K562 (cell line): ENCODE results near the gene ZNF541. TPM values are rescaled to one million over a fixed set of nuclear protein-coding genes. Genes with fewer than 3 reads are reported as not detected.

ENCODE experiments used
- ATAC-seq: fragments of 200-7000 bp; cut with Tn5 transposase; 3 replicates; pipeline ENCODE4 v1.9.1; 2020; ENCODE audit warnings: moderate library complexity
- BruUV-seq: library from RNA; stranded (reverse); fragments of 400-500 nt; replicated peaks from 2 replicates; lab custom pipeline; 2021; lab: Mats Ljungman, UMichigan
- CTCF ChIA-PET: fragments of 300-600 bp; formaldehyde crosslinking; extraction: SDS; loops from one replicate; lab custom pipeline; 2021; ENCODE audit warnings: low intra/inter-chr PET ratio; lab: Yijun Ruan, JAX
- POLR2A ChIA-PET: fragments of 300-600, 350-650 bp; sonication (Branson Sonifier 250); formaldehyde crosslinking; extraction: SDS; loops from one replicate; lab custom pipeline; 2021; ENCODE audit warnings: antibody characterized with exemption, inconsistent platforms; lab: Yijun Ruan, JAX
- DNase-seq, 4 experiments: peaks; one replicate each; pipeline versions ENCODE4 v3.0.0 to v3.0.0-alpha.2; 2011 to 2018; ENCODE audit warnings: low spot score in 3 of 4, mixed read lengths in 3 of 4; ENCODE audit errors: extremely low read depth in 1 of 4
- FAIRE-seq: peaks from 2 replicates; lab custom pipeline; 2011; peaks lifted over from hg19 to GRCh38; lab: Jason Lieb, UNC
- H2AFZ ChIP-seq: 2 replicates; pipeline ENCODE4 v1.6.0; 2011; ENCODE audit warnings: low read depth, low read length, control low read depth, inconsistent platforms
- H3K27ac ChIP-seq: fragments of 200-600 bp; 3 replicates; pipeline ENCODE4 v1.8.0; 2011; ENCODE audit warnings: low read depth, mild to moderate bottlenecking, control low read depth, inconsistent platforms, low read length, moderate library complexity, mixed read lengths; ENCODE audit errors: extremely low read depth
- H3K27me3 ChIP-seq, 2 experiments: fragments of 300-600 bp in 1 of 2; 2 replicates in 1 of 2; 3 replicates in 1 of 2; pipeline versions ENCODE4 v1.6.0 to v1.8.0; 2011; ENCODE audit warnings: inconsistent platforms in 2 of 2, low read length in 2 of 2, mild to moderate bottlenecking in 1 of 2, mixed read lengths in 1 of 2, moderate library complexity in 1 of 2; ENCODE audit not compliant: control insufficient read depth in 2 of 2, insufficient read depth in 2 of 2
- H3K36me3 ChIP-seq: fragments of 300-600 bp; 3 replicates; pipeline ENCODE4 v1.8.0; 2011; ENCODE audit warnings: mild to moderate bottlenecking, low read length, inconsistent platforms; ENCODE audit not compliant: control insufficient read depth, insufficient read depth
- H3K4me1 ChIP-seq, 2 experiments: fragments of 200-600 bp in 1 of 2; replicated peaks in 1 of 2; 2 replicates in 1 of 2; 3 replicates in 1 of 2; pipeline versions ENCODE4 v1.5.1 to v1.8.0; 2011; ENCODE audit warnings: inconsistent platforms in 2 of 2, low read length in 2 of 2, mild to moderate bottlenecking in 1 of 2, mixed read lengths in 1 of 2, moderate library complexity in 1 of 2; ENCODE audit not compliant: control insufficient read depth in 2 of 2, insufficient read depth in 2 of 2
- H3K4me2 ChIP-seq: 2 replicates; pipeline ENCODE4 v1.6.1; 2011; ENCODE audit warnings: low read length, control low read depth, inconsistent platforms, mixed read lengths; ENCODE audit not compliant: insufficient read depth
- H3K4me3 ChIP-seq: fragments of 200-600 bp; sonication (generic), shearing (Covaris generic); 2 replicates; pipeline ENCODE4 v1.5.1; 2016; ENCODE audit warnings: control low read depth, inconsistent platforms
- H3K79me2 ChIP-seq: fragments of 200-600 bp; 3 replicates; pipeline ENCODE4 v1.8.0; 2011; ENCODE audit warnings: low read length, inconsistent platforms; ENCODE audit not compliant: control insufficient read depth, insufficient read depth
- H3K9ac ChIP-seq, 2 experiments: 2 replicates each; pipeline versions ENCODE4 v1.6.0 to v1.6.1; 2011; ENCODE audit warnings: low read depth in 2 of 2, low read length in 2 of 2, control low read depth in 1 of 2, inconsistent platforms in 1 of 2, mild to moderate bottlenecking in 1 of 2, mixed read lengths in 1 of 2; ENCODE audit not compliant: insufficient read depth in 1 of 2
- H3K9me1 ChIP-seq: one replicate; pipeline ENCODE4 v1.6.0; 2011; ENCODE audit warnings: inconsistent platforms, mild to moderate bottlenecking, low read length, moderate library complexity; ENCODE audit not compliant: control insufficient read depth, insufficient read depth
- H3K9me3 ChIP-seq: replicated peaks from 2 replicates; pipeline ENCODE4 v1.5.1; 2011; ENCODE audit warnings: low read depth, low read length, inconsistent platforms; ENCODE audit not compliant: control insufficient read depth, insufficient read depth
- H4K20me1 ChIP-seq: replicated peaks from 2 replicates; pipeline ENCODE4 v1.6.1; 2011; ENCODE audit warnings: low read length, inconsistent platforms, mixed read lengths; ENCODE audit not compliant: control insufficient read depth, insufficient read depth
- COPS2 ChIP-seq: fragments of 450-650 bp; conservative IDR thresholded peaks from 2 replicates; pipeline ENCODE4 v1.6.1; 2016; ENCODE audit warnings: mild to moderate bottlenecking, moderate library complexity
- DPF2 ChIP-seq: fragments of 450-650 bp; IDR thresholded peaks from 2 replicates; pipeline ENCODE4 v1.6.1; 2016
- MYC ChIP-seq, 2 experiments: fragments of 250-450 bp in 1 of 2; sonication (Bioruptor Pico) in 1 of 2; IDR thresholded peaks; 2 replicates each; pipeline versions ENCODE4 v1.5.1 to v1.6.1; 2012 to 2021; ENCODE audit warnings: low read depth in 2 of 2, borderline replicate concordance in 1 of 2, improper control_type of control experiment in 1 of 2, low read length in 1 of 2, mild to moderate bottlenecking in 1 of 2, moderate library complexity in 1 of 2
- NFE2 ChIP-seq: IDR thresholded peaks from 2 replicates; pipeline ENCODE4 v1.6.1; 2014; ENCODE audit warnings: antibody characterized with exemption, low read depth
- PHB2 ChIP-seq: fragments of 450-650 bp; IDR thresholded peaks from 2 replicates; pipeline ENCODE4 v1.6.1; 2017; ENCODE audit warnings: low read depth
- U2AF1 ChIP-seq: fragments of 200-400 bp; formaldehyde crosslinking; optimal IDR thresholded peaks from 2 replicates; pipeline ENCODE3; 2017; ENCODE audit warnings: mild to moderate bottlenecking, low read depth, low read length, moderate library complexity
- U2AF2 ChIP-seq: fragments of 200-400 bp; formaldehyde crosslinking; optimal IDR thresholded peaks from 2 replicates; pipeline ENCODE3; 2017; ENCODE audit warnings: low read depth, mild to moderate bottlenecking, low read length
- ZNF184 ChIP-seq: sonication (generic); formaldehyde crosslinking; IDR thresholded peaks from 2 replicates; pipeline ENCODE4 v1.5.0; 2020; ENCODE audit warnings: missing genetic modification reagents
- ZNF431 ChIP-seq: sonication (generic); formaldehyde crosslinking; IDR thresholded peaks from 2 replicates; pipeline ENCODE4 v1.8.0; 2022; ENCODE audit warnings: mild to moderate bottlenecking, missing genetic modification reagents
- ZNF830 ChIP-seq: fragments of 250-450 bp; sonication (Bioruptor Pico); IDR thresholded peaks from 2 replicates; pipeline ENCODE4 v1.5.0; 2021; ENCODE audit warnings: mild to moderate bottlenecking
- WGBS: fragments of 100-300 bp; shearing (Covaris generic); methylation state at CpG from one replicate; pipeline ENCODE4 v1.1.6; 2016; ENCODE audit warnings: low coverage, mixed read lengths; ENCODE audit not compliant: insufficient coverage; ENCODE audit errors: missing lambda C conversion rate; 5-methylcytosine and 5-hydroxymethylcytosine counted together
- in situ Hi-C: fragments of 300-500 bp; cut with MboI; formaldehyde crosslinking; loops from 4 replicates; pipeline ENCODE4 v1.15.0; 2018; ENCODE audit warnings: inconsistent platforms, mixed read lengths
- intact Hi-C: fragments of 100-400 bp; cut with micrococcal nuclease; formaldehyde crosslinking; loops from 2 replicates; pipeline ENCODE4 v1.14.2; 2022
- polyA plus RNA-seq, 8 experiments: library from polyadenylated mRNA; depleted of rRNA in 4 of 8; stranded (reverse) in 5 of 8; unstranded in 3 of 8; fragments of >200 nt; fragmentation: Nextera tagmentation in 2 of 8; fragmentation: Illumina TruSeq in 1 of 8; extraction: Ambion mirVana in 2 of 8; extraction: Trizol in 1 of 8; gene quantifications; 2 replicates each; pipeline versions ENCODE4 v1.2.1 to v1.2.3, GENCODE V29; 2011 to 2014; ENCODE audit warnings: inconsistent platforms in 1 of 8, missing spikeins in 1 of 8
- total RNA-seq, 7 experiments: library from RNA; depleted of rRNA in 6 of 7; stranded (reverse); fragments of >200 nt in 6 of 7; fragmentation: Illumina TruSeq in 2 of 7; extraction: Trizol in 2 of 7; gene quantifications; 2 replicates each; pipeline versions ENCODE4 v1.2.1 to v1.2.3, GENCODE V29; 2011 to 2021; ENCODE audit warnings: low replicate concordance in 1 of 7
- TF ChIP-seq, protein P1 (sequence below): fragments of 250-450 bp; sonication (Bioruptor Pico); IDR thresholded peaks from 2 replicates; pipeline ENCODE4 v1.5.0; 2021; ENCODE audit warnings: mild to moderate bottlenecking, borderline replicate concordance
- TF ChIP-seq, protein P2 (sequence below): conservative IDR thresholded peaks from 2 replicates; pipeline ENCODE4 v1.6.1; 2011; ENCODE audit warnings: low read depth, mild to moderate bottlenecking, low read length; ENCODE audit not compliant: control insufficient read depth
- TF ChIP-seq, protein P3 (sequence below): sonication (generic); formaldehyde crosslinking; IDR thresholded peaks from 2 replicates; pipeline ENCODE4 v1.8.0; 2022; ENCODE audit warnings: missing genetic modification reagents, mild to moderate bottlenecking, moderate library complexity, borderline replicate concordance
- TF ChIP-seq, protein P4 (sequence below): fragments of 450-650 bp; formaldehyde crosslinking; IDR thresholded peaks from 2 replicates; pipeline ENCODE4 v1.4.0; 2020; ENCODE audit warnings: mild to moderate bottlenecking, moderate library complexity
- TF ChIP-seq, protein P5 (sequence below): fragments of 450-650 bp; IDR thresholded peaks from 2 replicates; pipeline ENCODE4 v1.6.1; 2017; ENCODE audit warnings: antibody characterized with exemption

ZNF541 gene
- total and polyA plus RNA-seq, 9 of the 15 experiments (the other 6 are each of a cell fraction or from before 2014, with no cell fraction given) = 0.04 to 0.11 (median 0.05) TPM; not detected in 1

DNA sequence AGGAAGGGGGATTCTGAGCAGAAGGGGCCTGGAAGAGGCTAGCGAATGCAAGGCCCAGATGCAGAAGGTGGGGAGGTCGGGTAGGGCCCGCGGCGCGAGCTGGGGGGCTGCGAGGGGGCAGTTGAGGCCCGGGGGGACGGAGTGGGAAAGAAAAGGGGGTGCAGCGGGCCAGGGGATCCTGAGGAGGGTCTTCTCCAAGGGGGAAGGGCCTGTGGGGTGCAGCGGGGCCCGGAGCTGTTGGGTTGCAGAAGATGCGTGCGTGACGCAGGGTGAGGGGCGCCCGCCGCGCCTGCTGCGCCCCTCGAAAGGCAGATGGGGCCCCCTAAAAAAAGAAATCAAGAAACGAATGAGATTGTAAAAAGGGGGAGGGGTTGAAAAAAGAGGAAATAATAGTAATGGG, 313 bp downstream of the ZNF541 start:
- Histone ChIP-seq H3K4me2 (no peak overlapping the region), H3K9me3 (no peaks in the 10 kb centered on the region), H3K27ac (no peak overlapping the region), H3K4me3 (no peak overlapping the region), H3K4me1 (peaks cover 0 to 13% of the 10 kb centered on the region in 2 experiments; a peak in 2 of 5 replicates), H3K27me3 (peaks cover 17 to 32% of the 10 kb centered on the region in 2 experiments), H3K9me1 (no peaks in the 10 kb centered on the region), H2AFZ (no peak overlapping the region), H4K20me1 (0 out of 2 replicates have a peak, but pooled peaks cover 3% of the 10 kb centered on the region), H3K36me3 (no peaks in the 10 kb centered on the region), H3K79me2 (no peaks in the 10 kb centered on the region), H3K9ac (no peak overlapping the region)
- no TSS peak for BruUV-seq
- in situ Hi-C loops (no loop called here), intact Hi-C loops (no loop called here)
- DNase-seq (no peak), FAIRE-seq (no peak), ATAC-seq (no peak)
- POLR2A ChIA-PET = no interaction called here
- CTCF ChIA-PET = no interaction called here
- WGBS = 50% methylated on average over 7 of the region's 22 CpGs
- TF ChIP-seq ZNF184 (CRISPR knock-in tag) (no peak), U2AF1 (no peak), MYC (IDR thresholded peaks at IDR 0.05; ENCODE audit: low read depth, low read length) (no peak), MYC (CRISPR knock-in tag; IDR thresholded peaks at IDR 0.05; ENCODE audit: borderline replicate concordance, low read depth) (no peak), ZNF830 (CRISPR knock-in tag) (no peak), NFE2 (no peak), COPS2 (no peak), U2AF2 (no peak), ZNF431 (CRISPR knock-in tag) (no peak), DPF2 (no peak), PHB2 (no peak)
- TF ChIP-seq, protein P1, sequence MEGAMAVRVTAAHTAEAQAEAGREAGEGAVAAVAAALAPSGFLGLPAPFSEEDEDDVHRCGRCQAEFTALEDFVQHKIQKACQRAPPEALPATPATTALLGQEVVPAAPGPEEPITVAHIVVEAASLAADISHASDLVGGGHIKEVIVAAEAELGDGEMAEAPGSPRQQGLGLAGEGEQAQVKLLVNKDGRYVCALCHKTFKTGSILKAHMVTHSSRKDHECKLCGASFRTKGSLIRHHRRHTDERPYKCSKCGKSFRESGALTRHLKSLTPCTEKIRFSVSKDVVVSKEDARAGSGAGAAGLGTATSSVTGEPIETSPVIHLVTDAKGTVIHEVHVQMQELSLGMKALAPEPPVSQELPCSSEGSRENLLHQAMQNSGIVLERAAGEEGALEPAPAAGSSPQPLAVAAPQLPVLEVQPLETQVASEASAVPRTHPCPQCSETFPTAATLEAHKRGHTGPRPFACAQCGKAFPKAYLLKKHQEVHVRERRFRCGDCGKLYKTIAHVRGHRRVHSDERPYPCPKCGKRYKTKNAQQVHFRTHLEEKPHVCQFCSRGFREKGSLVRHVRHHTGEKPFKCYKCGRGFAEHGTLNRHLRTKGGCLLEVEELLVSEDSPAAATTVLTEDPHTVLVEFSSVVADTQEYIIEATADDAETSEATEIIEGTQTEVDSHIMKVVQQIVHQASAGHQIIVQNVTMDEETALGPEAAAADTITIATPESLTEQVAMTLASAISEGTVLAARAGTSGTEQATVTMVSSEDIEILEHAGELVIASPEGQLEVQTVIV = no peak
- TF ChIP-seq, protein P2, sequence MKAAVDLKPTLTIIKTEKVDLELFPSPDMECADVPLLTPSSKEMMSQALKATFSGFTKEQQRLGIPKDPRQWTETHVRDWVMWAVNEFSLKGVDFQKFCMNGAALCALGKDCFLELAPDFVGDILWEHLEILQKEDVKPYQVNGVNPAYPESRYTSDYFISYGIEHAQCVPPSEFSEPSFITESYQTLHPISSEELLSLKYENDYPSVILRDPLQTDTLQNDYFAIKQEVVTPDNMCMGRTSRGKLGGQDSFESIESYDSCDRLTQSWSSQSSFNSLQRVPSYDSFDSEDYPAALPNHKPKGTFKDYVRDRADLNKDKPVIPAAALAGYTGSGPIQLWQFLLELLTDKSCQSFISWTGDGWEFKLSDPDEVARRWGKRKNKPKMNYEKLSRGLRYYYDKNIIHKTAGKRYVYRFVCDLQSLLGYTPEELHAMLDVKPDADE = no peak
- TF ChIP-seq, protein P3, sequence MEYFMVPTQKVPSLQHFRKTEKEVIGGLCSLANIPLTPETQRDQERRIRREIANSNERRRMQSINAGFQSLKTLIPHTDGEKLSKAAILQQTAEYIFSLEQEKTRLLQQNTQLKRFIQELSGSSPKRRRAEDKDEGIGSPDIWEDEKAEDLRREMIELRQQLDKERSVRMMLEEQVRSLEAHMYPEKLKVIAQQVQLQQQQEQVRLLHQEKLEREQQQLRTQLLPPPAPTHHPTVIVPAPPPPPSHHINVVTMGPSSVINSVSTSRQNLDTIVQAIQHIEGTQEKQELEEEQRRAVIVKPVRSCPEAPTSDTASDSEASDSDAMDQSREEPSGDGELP (CRISPR knock-in tag) = no peak
- TF ChIP-seq, protein P4, sequence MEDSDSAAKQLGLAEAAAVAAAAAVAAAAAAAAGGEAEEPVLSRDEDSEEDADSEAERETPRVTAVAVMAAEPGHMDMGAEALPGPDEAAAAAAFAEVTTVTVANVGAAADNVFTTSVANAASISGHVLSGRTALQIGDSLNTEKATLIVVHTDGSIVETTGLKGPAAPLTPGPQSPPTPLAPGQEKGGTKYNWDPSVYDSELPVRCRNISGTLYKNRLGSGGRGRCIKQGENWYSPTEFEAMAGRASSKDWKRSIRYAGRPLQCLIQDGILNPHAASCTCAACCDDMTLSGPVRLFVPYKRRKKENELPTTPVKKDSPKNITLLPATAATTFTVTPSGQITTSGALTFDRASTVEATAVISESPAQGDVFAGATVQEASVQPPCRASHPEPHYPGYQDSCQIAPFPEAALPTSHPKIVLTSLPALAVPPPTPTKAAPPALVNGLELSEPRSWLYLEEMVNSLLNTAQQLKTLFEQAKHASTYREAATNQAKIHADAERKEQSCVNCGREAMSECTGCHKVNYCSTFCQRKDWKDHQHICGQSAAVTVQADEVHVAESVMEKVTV = no peak
- TF ChIP-seq, protein P5, sequence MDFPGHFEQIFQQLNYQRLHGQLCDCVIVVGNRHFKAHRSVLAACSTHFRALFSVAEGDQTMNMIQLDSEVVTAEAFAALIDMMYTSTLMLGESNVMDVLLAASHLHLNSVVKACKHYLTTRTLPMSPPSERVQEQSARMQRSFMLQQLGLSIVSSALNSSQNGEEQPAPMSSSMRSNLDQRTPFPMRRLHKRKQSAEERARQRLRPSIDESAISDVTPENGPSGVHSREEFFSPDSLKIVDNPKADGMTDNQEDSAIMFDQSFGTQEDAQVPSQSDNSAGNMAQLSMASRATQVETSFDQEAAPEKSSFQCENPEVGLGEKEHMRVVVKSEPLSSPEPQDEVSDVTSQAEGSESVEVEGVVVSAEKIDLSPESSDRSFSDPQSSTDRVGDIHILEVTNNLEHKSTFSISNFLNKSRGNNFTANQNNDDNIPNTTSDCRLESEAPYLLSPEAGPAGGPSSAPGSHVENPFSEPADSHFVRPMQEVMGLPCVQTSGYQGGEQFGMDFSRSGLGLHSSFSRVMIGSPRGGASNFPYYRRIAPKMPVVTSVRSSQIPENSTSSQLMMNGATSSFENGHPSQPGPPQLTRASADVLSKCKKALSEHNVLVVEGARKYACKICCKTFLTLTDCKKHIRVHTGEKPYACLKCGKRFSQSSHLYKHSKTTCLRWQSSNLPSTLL = no peak
